Stimulated activated naive CD8-positive, alpha-beta T cell treated with anti-CD3 and anti-CD28 coated beads, Interleukin-15, Interleukin-2, amounts not matched to agents 100 U/mL and 50 U/mL, for 24 hours (primary cell): ENCODE data around the gene RAB3B.
"Not testable (repeated sequence)": the region's sequence is repeated elsewhere in the genome, so short reads cannot be mapped to it uniquely, and the experiment has no call there.

ENCODE experiments used
- ATAC-seq: fragments of 150-1000 bp; cut with Tn5 transposase; one replicate; pipeline ENCODE4 v1.10.0; 2021
- DNase-seq: peaks from one replicate; pipeline ENCODE4 v3.0.0; 2021

RAB3B gene

GRCh38 chr1:51989582-51990477, 670 bp downstream of the RAB3B start:
- no peak for ATAC-seq

GRCh38 chr1:51988254-51988653, 2.2 kb downstream of the RAB3B start:
- ATAC-seq: no peak
- no peak for DNase-seq

More at GRCh38 chr1:51989582-51990477, 670 bp downstream of the RAB3B start:
- DNase-seq: no peak

GRCh38 chr1:51986718-51987117, 3.8 kb downstream of the RAB3B start:
- DNase-seq (no peak), ATAC-seq (no peak)

- no peak for ATAC-seq
- DNase-seq: no peak
These were observed 8.3 kb downstream of the RAB3B start for GRCh38 chr1:51982161-51982560.

GRCh38 chr1:51981555-51981954, 8.9 kb downstream of the RAB3B start:
- ATAC-seq (no peak), DNase-seq (no peak)

- no peak for DNase-seq
These were observed 12.4 kb downstream of the RAB3B start for GRCh38 chr1:51978099-51978498.

GRCh38 chr1:51976846-51977602, 13.5 kb downstream of the RAB3B start:
- DNase-seq (no peak), ATAC-seq (no peak)

More at GRCh38 chr1:51978099-51978498, 12.4 kb downstream of the RAB3B start:
- ATAC-seq: no peak

GRCh38 chr1:51973587-51974474, 16.7 kb downstream of the RAB3B start:
- ATAC-seq: peak; percentile 61
- no peak for DNase-seq

- DNase-seq (no peak), ATAC-seq (no peak)
These were observed 21.3 kb downstream of the RAB3B start for GRCh38 chr1:51969038-51969705.

- ATAC-seq (no peak), DNase-seq (no peak)
These were observed 21.9 kb downstream of the RAB3B start for GRCh38 chr1:51968632-51969031.

GRCh38 chr1:51967213-51967791, 23.2 kb downstream of the RAB3B start:
- not testable (repeated sequence) for ATAC-seq, DNase-seq

- ATAC-seq: no peak
- DNase-seq: no peak
These were observed 23.9 kb downstream of the RAB3B start for GRCh38 chr1:51966559-51966958.

- DNase-seq (no peak), ATAC-seq (no peak)
These were observed 26.2 kb downstream of the RAB3B start for GRCh38 chr1:51964309-51964696.

- no peak for ATAC-seq
These were observed 26.8 kb downstream of the RAB3B start for GRCh38 chr1:51963592-51964308.

GRCh38 chr1:51962486-51963356, 27.8 kb downstream of the RAB3B start:
- ATAC-seq (no peak), DNase-seq (no peak)

More at GRCh38 chr1:51963592-51964308, 26.8 kb downstream of the RAB3B start:
- DNase-seq: no peak

- no peak for ATAC-seq
- no peak for DNase-seq
These were observed 28.5 kb downstream of the RAB3B start for GRCh38 chr1:51961954-51962353.

- ATAC-seq (no peak), DNase-seq (no peak)
These were observed 29.3 kb downstream of the RAB3B start for GRCh38 chr1:51961231-51961630.

- ATAC-seq (no peak), DNase-seq (no peak)
These were observed 30.2 kb downstream of the RAB3B start for GRCh38 chr1:51960262-51960661.

GRCh38 chr1:51958824-51959223, 31.7 kb downstream of the RAB3B start:
- DNase-seq: no peak
- ATAC-seq: no peak

GRCh38 chr1:51957618-51958017, 32.9 kb downstream of the RAB3B start:
- DNase-seq (no peak), ATAC-seq (no peak)
